ENCODE measurements around the gene MED13. TPM values are rescaled to one million over a fixed set of nuclear protein-coding genes. Genes with fewer than 3 reads are reported as not detected.
"Not testable (repeated sequence)": the region's sequence is repeated elsewhere in the genome, so short reads cannot be mapped to it uniquely, and the experiment has no call there.

MED13 gene
- total RNA-seq, 1 experiment from 2014 or later: 60.7 TPM

DNA sequence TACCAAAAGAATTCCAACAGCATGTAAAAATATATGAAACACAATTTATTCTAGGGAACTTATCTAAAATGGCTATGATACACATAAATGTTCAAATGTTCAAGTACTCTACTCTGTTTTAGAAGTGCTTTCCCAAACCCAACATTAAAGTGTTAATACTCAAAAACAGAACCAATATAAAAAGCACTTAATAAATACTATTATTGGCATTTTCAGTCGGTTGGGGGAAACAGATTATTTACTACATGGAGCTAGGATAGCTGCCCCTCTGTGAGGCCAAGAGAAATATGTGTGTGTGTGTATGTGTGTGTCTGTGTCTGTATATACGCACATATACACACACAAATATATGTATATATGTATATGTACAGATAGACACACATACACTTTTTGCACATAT, 169.7 kb downstream of the MED13 start:
- Histone ChIP-seq H4K20me1 (ENCODE audit: control insufficient read depth, insufficient read depth, insufficient read length) (no peaks in the 10 kb centered on the region), H3K79me2 (ENCODE audit: insufficient read depth, low read length) (no peaks in the 10 kb centered on the region), H4K5ac (ENCODE audit: insufficient read length, low read depth, low read length) (no peak overlapping the region), H3K27me3 (ENCODE audit: insufficient read depth, low read length) (no peaks in the 10 kb centered on the region), H2BK12ac (ENCODE audit: insufficient read length, low read depth, low read length) (no peak overlapping the region), H3K27ac (ENCODE audit: insufficient read length, low read depth, low read length) (no peak overlapping the region), H3K4me1 (ENCODE audit: insufficient read depth, low read length) (no peaks in the 10 kb centered on the region), H2BK120ac (ENCODE audit: low read depth, low read length, poor library complexity, severe bottlenecking) (no peak overlapping the region), H4K8ac (replicated peaks; ENCODE audit: insufficient read length, low read depth, low read length) (no peak overlapping the region), H3K18ac (ENCODE audit: insufficient read length, low read depth, low read length) (no peak overlapping the region), H3K9ac (ENCODE audit: extremely low read depth, insufficient read length, low read length) (no peak overlapping the region), H3K79me1 (ENCODE audit: insufficient read depth, low read depth, low read length, poor library complexity, severe bottlenecking) (no peaks in the 10 kb centered on the region), H3K56ac (ENCODE audit: insufficient read length, low read depth, low read length) (no peak overlapping the region), H3K9me3 (ENCODE audit: control insufficient read depth, low read depth, low read length) (no peaks in the 10 kb centered on the region), H3K14ac (ENCODE audit: insufficient read depth, low read length) (no peak overlapping the region), H4K91ac (ENCODE audit: insufficient read length, low read depth, low read length) (no peak overlapping the region), H3K23ac (ENCODE audit: insufficient read length, low read depth, low read length) (no peak overlapping the region), H3T11ph (ENCODE audit: low read length) (no peak overlapping the region), H2AFZ (ENCODE audit: low read length) (no peak overlapping the region), H2BK20ac (ENCODE audit: low read depth, low read length, poor library complexity, severe bottlenecking) (no peak overlapping the region), H3K23me2 (ENCODE audit: insufficient read length, low read depth, low read length, poor library complexity, severe bottlenecking) (no peaks in the 10 kb centered on the region), H2AK5ac (ENCODE audit: insufficient read length, low read length) (no peak overlapping the region), H2BK15ac (ENCODE audit: low read depth, low read length) (no peak overlapping the region), H2BK5ac (ENCODE audit: insufficient read length, low read length) (no peak overlapping the region), H3K4ac (ENCODE audit: low read depth, low read length) (no peak overlapping the region), H3K4me2 (ENCODE audit: insufficient read depth, insufficient read length, low read length) (no peak overlapping the region)
- DNase-seq: no peak
- H3K9me3 Mint-ChIP-seq: no peaks in the 10 kb centered on the region
- WGBS (ENCODE audit: extremely low coverage, insufficient read length, low lambda C conversion rate): no CpG with 5 or more reads among the region's 2 CpGs
- H3K27me3 Mint-ChIP-seq (ENCODE audit: low read depth): no peaks in the 10 kb centered on the region
- H3K27ac Mint-ChIP-seq: no peak overlapping the region
- peaks cover 8 to 9% of the 10 kb centered on the region in 2 experiments; a peak in 2 of 4 replicates for H3K4me1 Mint-ChIP-seq
- TF ChIP-seq, protein P1, sequence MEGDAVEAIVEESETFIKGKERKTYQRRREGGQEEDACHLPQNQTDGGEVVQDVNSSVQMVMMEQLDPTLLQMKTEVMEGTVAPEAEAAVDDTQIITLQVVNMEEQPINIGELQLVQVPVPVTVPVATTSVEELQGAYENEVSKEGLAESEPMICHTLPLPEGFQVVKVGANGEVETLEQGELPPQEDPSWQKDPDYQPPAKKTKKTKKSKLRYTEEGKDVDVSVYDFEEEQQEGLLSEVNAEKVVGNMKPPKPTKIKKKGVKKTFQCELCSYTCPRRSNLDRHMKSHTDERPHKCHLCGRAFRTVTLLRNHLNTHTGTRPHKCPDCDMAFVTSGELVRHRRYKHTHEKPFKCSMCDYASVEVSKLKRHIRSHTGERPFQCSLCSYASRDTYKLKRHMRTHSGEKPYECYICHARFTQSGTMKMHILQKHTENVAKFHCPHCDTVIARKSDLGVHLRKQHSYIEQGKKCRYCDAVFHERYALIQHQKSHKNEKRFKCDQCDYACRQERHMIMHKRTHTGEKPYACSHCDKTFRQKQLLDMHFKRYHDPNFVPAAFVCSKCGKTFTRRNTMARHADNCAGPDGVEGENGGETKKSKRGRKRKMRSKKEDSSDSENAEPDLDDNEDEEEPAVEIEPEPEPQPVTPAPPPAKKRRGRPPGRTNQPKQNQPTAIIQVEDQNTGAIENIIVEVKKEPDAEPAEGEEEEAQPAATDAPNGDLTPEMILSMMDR (conservative IDR thresholded peaks at IDR 0.05): no peak
- no peak overlapping the region for H3K4me3 Mint-ChIP-seq
- H3K36me3 Mint-ChIP-seq (ENCODE audit: insufficient read depth in 1 of 3, low read depth in 3 of 3): peaks cover 9 to 61% (median 41%) of the 10 kb centered on the region in 3 experiments; a peak in 6 of 7 replicates

- H3K27me3 Mint-ChIP-seq (ENCODE audit: low read depth); H2BK15ac ChIP-seq (ENCODE audit: low read depth, low read length); H3K56ac ChIP-seq (ENCODE audit: insufficient read length, low read depth, low read length); H2BK12ac ChIP-seq (ENCODE audit: insufficient read length, low read depth, low read length); H3K4ac ChIP-seq (ENCODE audit: low read depth, low read length); H3K27me3 ChIP-seq (ENCODE audit: insufficient read depth, low read length); H3K27ac Mint-ChIP-seq; H3K14ac ChIP-seq (ENCODE audit: insufficient read depth, low read length); H4K20me1 ChIP-seq (ENCODE audit: control insufficient read depth, insufficient read depth, insufficient read length); H3K4me1 Mint-ChIP-seq; H3K4me1 ChIP-seq (ENCODE audit: insufficient read depth, low read length); H3K4me3 Mint-ChIP-seq; H2BK120ac ChIP-seq (ENCODE audit: low read depth, low read length, poor library complexity, severe bottlenecking); H3K79me1 ChIP-seq (ENCODE audit: insufficient read depth, low read depth, low read length, poor library complexity, severe bottlenecking); H4K91ac ChIP-seq (ENCODE audit: insufficient read length, low read depth, low read length); H3K18ac ChIP-seq (ENCODE audit: insufficient read length, low read depth, low read length); H3K27ac ChIP-seq (ENCODE audit: insufficient read length, low read depth, low read length); H3T11ph ChIP-seq (ENCODE audit: low read length); H3K9me3 Mint-ChIP-seq; H2BK20ac ChIP-seq (ENCODE audit: low read depth, low read length, poor library complexity, severe bottlenecking); H2AFZ ChIP-seq (ENCODE audit: low read length); H3K23me2 ChIP-seq (ENCODE audit: insufficient read length, low read depth, low read length, poor library complexity, severe bottlenecking); H4K8ac ChIP-seq (replicated peaks; ENCODE audit: insufficient read length, low read depth, low read length); H3K9me3 ChIP-seq (ENCODE audit: control insufficient read depth, low read depth, low read length); H2AK5ac ChIP-seq (ENCODE audit: insufficient read length, low read length); H3K79me2 ChIP-seq (ENCODE audit: insufficient read depth, low read length); H3K9ac ChIP-seq (ENCODE audit: extremely low read depth, insufficient read length, low read length); H3K4me2 ChIP-seq (ENCODE audit: insufficient read depth, insufficient read length, low read length); H3K23ac ChIP-seq (ENCODE audit: insufficient read length, low read depth, low read length); H4K5ac ChIP-seq (ENCODE audit: insufficient read length, low read depth, low read length); DNase-seq; H2BK5ac ChIP-seq (ENCODE audit: insufficient read length, low read length): not testable (repeated sequence)
- no CpG with 5 or more reads among the region's 5 CpGs for WGBS (ENCODE audit: extremely low coverage, insufficient read length, low lambda C conversion rate)
- peaks cover 8 to 60% (median 36%) of the 10 kb centered on the region in 3 experiments; a peak in 6 of 7 replicates for H3K36me3 Mint-ChIP-seq (ENCODE audit: insufficient read depth in 1 of 3, low read depth in 3 of 3)
Observed at GRCh38 chr17:61894310-61894709, 170.8 kb downstream of the MED13 start.

Measured in H9 (cell line).